ENCODE results near the gene RAD9A.

Gene RAD9A

GRCh38 chr11:67442504-67443404, 51.0 kb downstream of the RAD9A start:
- no peaks in the 10 kb centered on the region for H3K9me3 ChIP-seq (ENCODE audit: control insufficient read depth, insufficient read depth, low read length)
- peaks cover 3% of the 10 kb centered on the region; the same call in 1 of the 2 replicates for H3K4me1 ChIP-seq (ENCODE audit: insufficient read depth, low read length)
- peak overlapping the region; percentile 83 for H3K9ac ChIP-seq (ENCODE audit: low read depth, low read length)
- H3K36me3 ChIP-seq (ENCODE audit: insufficient read depth, low read length), result 0 out of 2 replicates have a peak, but pooled peaks cover 5% of the 10 kb centered on the region

- 0 out of 2 replicates have a peak, but pooled peaks cover 3% of the 10 kb centered on the region for H3K36me3 ChIP-seq (ENCODE audit: insufficient read depth, low read length)
- H3K9me3 ChIP-seq (ENCODE audit: control insufficient read depth, insufficient read depth, low read length), result no peaks in the 10 kb centered on the region
- H3K4me1 ChIP-seq (ENCODE audit: insufficient read depth, low read length), result no peaks in the 10 kb centered on the region
- H3K9ac ChIP-seq (ENCODE audit: low read depth, low read length), result no peak overlapping the region
Measured at GRCh38 chr11:67445515-67445914, 53.7 kb downstream of the RAD9A start.

Measured in ES-I3 (cell line).